GM12801 (cell line): ENCODE results near the gene PRKCA.

Source experiments
- TF ChIP-seq, protein P1 (sequence below): IDR thresholded peaks from one replicate; pipeline ENCODE4 v1.5.1; 2011; ENCODE audit warnings: control low read depth; ENCODE audit not compliant: insufficient read length; ENCODE audit errors: extremely low read depth

The PRKCA gene

DNA sequence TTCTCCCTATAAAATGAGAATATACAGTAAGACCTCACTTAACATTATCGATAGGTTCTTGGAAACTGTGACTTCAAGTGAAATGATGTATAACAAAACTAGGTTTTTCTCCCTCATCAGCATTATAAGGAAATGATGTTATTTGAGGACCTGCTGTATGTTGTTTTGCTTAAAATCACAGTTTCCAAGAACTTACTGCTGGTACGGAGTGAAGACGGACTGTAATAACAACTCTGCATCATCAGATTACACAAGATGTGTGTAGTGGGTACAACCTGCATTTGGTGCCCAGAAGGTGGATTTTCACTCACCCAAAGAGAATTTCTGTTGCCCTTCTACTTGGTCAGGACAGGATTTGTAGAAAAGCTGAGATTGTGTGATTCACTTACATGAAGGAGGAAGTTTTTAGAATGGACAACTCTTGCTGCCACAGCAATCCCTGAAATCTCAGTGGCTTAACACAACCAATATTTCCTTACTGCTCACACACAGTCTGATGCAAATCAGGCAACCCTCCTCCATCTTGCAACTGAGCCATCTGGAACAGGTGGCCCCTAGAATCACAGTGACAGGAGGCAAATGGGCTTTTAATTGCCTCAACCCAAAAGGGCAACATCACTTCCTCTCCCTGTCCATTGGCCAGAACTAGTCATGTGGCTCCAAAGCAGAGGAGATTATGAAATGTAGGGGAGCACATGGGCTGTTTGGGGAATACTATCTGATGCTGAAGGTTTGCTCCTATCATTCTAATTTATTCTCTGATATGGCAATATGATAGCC lies 464.9 kb downstream of the PRKCA start:
- TF ChIP-seq, protein P1, sequence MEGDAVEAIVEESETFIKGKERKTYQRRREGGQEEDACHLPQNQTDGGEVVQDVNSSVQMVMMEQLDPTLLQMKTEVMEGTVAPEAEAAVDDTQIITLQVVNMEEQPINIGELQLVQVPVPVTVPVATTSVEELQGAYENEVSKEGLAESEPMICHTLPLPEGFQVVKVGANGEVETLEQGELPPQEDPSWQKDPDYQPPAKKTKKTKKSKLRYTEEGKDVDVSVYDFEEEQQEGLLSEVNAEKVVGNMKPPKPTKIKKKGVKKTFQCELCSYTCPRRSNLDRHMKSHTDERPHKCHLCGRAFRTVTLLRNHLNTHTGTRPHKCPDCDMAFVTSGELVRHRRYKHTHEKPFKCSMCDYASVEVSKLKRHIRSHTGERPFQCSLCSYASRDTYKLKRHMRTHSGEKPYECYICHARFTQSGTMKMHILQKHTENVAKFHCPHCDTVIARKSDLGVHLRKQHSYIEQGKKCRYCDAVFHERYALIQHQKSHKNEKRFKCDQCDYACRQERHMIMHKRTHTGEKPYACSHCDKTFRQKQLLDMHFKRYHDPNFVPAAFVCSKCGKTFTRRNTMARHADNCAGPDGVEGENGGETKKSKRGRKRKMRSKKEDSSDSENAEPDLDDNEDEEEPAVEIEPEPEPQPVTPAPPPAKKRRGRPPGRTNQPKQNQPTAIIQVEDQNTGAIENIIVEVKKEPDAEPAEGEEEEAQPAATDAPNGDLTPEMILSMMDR: no peak

DNA sequence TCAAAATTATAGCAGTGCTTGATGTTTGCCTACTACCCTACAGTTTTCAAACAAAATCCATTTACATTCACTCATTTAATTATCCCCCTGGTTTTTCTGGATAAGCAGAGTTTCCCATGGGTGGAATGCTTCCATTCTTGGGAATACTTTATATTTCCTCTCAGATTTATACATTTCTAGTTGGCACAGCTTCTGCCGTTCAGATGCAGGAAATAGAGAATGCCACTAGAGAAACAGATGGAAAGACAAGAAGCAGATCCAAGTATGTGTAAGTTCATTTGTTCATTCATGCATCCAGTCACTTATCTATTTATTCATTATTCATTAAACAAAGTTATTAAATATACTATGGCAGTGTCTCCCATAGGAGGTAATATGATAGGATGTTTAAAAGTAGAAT lies 467.5 kb downstream of the PRKCA start:
- TF ChIP-seq, protein P1: no peak

DNA sequence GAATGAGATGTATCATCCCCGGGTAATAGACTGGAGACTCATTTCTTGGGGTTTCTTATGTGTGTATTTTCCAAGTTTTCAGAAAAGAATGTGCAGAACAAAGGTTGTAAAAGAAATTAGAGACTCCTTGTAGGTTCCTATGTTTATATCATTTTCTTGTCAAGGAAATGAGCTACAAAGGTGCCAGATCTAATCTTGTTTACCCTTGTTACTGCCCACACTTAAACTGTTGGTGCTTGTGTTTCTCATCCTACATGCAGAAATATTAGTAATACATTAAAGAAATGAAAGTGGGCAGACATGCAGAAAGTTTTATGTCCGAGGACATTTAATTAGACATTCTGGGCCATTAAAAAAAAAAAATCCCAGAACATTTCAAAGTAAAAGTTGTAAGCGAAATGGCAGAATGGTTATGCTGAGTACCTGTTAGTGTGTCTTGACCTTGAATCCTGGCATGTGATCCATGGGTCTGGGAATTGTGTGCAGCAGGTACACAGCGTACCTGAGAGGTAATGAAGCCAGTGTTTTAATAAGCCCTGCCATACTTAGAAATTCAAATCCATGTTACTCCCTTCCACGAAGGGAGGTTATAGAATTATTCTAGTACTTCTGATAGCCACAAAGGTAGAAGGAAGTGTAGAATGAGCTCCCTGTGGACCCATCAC lies 469.9 kb downstream of the PRKCA start:
- TF ChIP-seq, protein P1: no peak

DNA sequence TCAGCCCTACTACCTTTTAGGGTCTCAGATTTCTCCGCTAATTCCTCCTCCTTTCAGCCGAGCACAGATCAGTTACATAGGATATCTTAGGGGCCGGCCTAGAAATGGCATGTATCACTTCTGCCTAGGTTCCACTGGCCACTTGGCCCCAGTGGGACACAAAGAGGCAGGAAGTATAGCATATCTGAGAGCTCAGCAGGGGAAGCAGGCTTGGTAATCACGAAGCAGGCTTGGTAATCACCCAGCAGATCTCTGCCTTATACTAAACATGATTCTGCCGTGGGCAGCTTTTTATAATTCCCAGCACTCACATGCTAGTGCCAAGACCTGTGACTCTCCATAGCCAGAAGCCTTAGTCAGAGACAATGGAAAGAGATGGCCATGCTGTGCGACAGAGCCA lies 472.9 kb downstream of the PRKCA start:
- TF ChIP-seq, protein P1: no peak

DNA sequence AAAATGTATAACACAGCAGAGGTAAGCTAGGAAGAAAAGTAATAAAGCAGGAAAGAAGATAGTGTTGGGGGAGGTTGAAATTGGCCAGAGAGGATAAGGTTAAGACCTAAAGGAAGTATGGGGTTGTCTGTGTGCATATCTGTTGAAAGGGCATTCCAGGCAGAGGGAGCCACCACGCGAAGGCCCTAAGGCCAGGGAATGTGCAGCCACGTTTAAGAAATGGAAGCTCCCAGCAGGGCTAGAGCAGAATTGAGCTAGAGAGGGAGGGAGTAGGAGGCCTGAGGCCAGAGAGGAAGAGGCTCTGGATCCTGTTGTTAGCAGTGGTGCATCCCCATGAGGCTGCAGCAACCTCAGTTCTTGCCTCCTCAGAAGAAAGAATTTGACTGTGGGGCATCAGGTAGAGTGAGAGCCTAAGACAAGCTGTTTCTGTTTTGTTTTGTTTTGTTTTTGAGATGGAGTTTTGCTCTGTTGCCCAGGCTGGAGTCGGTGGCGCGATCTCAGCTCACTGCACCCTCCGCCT lies 473.5 kb downstream of the PRKCA start:
- TF ChIP-seq, protein P1: no peak

DNA sequence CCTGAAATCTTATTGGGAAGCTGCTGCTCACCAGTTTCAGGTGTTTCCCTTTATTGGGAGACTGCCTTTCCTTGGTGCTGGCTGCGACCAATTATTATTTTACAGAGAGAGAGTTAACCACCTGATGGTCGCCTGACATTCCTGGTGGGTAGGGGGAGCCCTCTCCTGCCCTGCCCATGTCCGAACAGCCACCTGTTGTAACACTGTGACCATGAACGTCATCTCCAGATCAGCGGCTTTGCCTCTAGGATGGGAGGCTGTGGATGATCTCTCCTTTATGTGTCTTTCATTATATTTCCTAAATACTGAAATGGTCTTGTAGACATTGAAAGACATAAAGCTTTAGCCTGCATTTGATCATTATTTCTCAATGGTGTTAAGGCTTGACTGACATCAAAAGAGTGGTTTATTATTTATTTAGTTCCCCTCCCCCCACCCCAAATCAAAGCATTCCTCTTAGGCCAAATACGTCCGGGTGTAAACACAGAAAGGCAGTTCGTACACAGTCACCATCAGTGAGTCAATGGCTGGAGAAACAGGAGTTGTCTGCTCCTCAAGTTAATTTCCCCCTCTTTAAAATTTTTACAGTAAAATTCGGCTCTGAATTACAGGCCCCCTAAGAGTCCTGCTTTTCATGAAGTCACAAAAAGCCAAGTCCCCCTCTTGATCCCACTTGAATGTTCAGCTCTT lies 474.7 kb downstream of the PRKCA start:
- TF ChIP-seq, protein P1: no peak

DNA sequence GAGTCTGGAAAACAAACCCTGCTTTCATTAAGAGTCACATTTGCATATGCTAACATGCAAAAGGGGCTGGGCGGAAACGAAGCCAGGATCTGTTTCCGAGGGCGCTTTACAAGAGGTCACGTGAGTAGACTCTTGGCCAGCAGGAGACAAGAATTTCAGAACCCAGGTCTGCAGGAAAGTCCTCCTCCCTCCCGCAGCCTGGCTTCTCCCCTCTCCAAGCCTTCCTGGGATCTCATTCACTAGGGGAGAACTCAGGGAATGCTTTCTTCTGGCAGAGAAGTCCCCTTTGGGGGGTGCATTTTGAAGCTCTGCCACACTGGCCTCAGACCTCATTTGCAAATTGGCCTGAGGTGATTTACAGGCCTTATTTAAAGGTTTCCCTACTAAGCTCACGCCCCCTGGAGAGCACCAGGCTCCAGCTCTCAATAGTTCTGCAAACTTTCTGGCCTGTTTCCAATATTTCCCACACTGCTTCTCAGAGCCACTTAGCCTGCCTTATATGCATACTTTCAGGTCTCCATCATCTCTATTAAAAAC lies 475.3 kb downstream of the PRKCA start:
- TF ChIP-seq, protein P1: no peak
